Measurements from ENCODE around the gene ELP5.

DNA sequence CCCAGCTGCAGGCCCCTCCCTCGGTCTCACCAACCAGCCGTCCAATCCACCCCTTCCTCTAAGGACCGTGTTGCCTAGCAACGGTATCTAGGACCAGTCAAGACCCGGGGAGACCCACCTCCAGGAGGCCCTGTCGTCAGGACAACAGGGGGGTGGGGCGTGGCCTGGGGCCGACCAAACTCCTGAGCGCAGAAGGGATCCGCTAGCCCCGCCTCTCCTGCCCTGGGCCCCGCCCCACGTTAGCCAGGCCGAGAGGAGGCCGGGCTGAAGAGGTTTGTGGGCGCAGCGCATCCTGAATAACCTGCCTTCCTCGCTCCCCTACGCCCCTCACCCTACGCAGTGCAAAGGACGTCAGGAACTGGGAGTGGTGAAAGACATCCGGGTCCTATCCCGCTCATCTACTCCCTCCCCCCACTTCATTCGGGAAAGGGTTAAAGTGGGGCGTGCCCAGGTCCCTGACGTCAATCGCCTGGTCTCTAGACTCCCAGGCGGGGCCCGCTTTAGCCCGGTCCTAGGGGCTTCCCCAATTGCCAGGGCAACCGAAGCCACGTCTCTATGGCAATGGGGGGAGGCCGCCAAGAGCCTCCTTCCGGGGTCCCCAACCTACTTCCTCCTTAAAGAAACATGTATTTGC, 47.1 kb upstream of the ELP5 start:
- TF ChIP-seq, protein P1, sequence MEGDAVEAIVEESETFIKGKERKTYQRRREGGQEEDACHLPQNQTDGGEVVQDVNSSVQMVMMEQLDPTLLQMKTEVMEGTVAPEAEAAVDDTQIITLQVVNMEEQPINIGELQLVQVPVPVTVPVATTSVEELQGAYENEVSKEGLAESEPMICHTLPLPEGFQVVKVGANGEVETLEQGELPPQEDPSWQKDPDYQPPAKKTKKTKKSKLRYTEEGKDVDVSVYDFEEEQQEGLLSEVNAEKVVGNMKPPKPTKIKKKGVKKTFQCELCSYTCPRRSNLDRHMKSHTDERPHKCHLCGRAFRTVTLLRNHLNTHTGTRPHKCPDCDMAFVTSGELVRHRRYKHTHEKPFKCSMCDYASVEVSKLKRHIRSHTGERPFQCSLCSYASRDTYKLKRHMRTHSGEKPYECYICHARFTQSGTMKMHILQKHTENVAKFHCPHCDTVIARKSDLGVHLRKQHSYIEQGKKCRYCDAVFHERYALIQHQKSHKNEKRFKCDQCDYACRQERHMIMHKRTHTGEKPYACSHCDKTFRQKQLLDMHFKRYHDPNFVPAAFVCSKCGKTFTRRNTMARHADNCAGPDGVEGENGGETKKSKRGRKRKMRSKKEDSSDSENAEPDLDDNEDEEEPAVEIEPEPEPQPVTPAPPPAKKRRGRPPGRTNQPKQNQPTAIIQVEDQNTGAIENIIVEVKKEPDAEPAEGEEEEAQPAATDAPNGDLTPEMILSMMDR (IDR thresholded peaks at IDR 0.05; ENCODE audit: poor library complexity) = no peak
- TF ChIP-seq EZH2 (IDR thresholded peaks at IDR 0.05; ENCODE audit: borderline replicate concordance) (no peak), EZH2phosphoT487 (IDR thresholded peaks at IDR 0.05; ENCODE audit: low read depth, severe bottlenecking, unreplicated experiment) (no peak)
